Neuron (in vitro differentiated cells): ENCODE data around the gene SOX12.
"Not testable (repeated sequence)": the region's sequence is repeated elsewhere in the genome, so short reads cannot be mapped to it uniquely, and the experiment has no call there.

Experiments
- H2AFZ ChIP-seq: one replicate; pipeline ENCODE4 v1.6.1; 2013; ENCODE audit warnings: low read depth, mild to moderate bottlenecking, inconsistent platforms, low read length, moderate library complexity
- H3K27me3 ChIP-seq: one replicate; pipeline ENCODE4 v1.6.1; 2013; ENCODE audit warnings: low read length; ENCODE audit not compliant: insufficient read depth
- H3K36me3 ChIP-seq: one replicate; pipeline ENCODE4 v1.6.1; 2013; ENCODE audit warnings: low read length; ENCODE audit not compliant: insufficient read depth
- H3K4me1 ChIP-seq: one replicate; pipeline ENCODE4 v1.6.1; 2013; ENCODE audit warnings: low read length; ENCODE audit not compliant: insufficient read depth
- H3K4me3 ChIP-seq: 2 replicates; pipeline ENCODE4 v1.5.1; 2013; ENCODE audit warnings: mild to moderate bottlenecking, low read length, moderate library complexity
- H3K9me3 ChIP-seq: one replicate; pipeline ENCODE4 v1.6.1; 2013; ENCODE audit warnings: low read length

Gene SOX12

GRCh38 chr20:364905-365794 lies 39.8 kb downstream of the SOX12 start:
- H3K4me3 ChIP-seq, result no peak overlapping the region
- H3K9me3 ChIP-seq, result no peaks in the 10 kb centered on the region
- H3K4me1 ChIP-seq, result peaks cover 11% of the 10 kb centered on the region
- H2AFZ ChIP-seq, result no peak overlapping the region
- peaks cover 2% of the 10 kb centered on the region for H3K27me3 ChIP-seq
- no peaks in the 10 kb centered on the region for H3K36me3 ChIP-seq

GRCh38 chr20:366041-366718 lies 40.8 kb downstream of the SOX12 start:
- Histone ChIP-seq H3K4me1 (peaks cover 5% of the 10 kb centered on the region), H3K4me3 (no peak overlapping the region), H3K9me3 (no peaks in the 10 kb centered on the region), H3K27me3 (peaks cover 2% of the 10 kb centered on the region), H3K36me3 (no peaks in the 10 kb centered on the region), H2AFZ (no peak overlapping the region)

- Histone ChIP-seq H3K27me3 (peaks cover 2% of the 10 kb centered on the region), H3K4me1 (no peaks in the 10 kb centered on the region), H3K36me3 (no peaks in the 10 kb centered on the region), H3K9me3 (no peaks in the 10 kb centered on the region), H2AFZ (no peak overlapping the region), H3K4me3 (no peak overlapping the region)
Measured at GRCh38 chr20:366719-367485, 41.5 kb downstream of the SOX12 start.

GRCh38 chr20:367486-367887 lies 42.1 kb downstream of the SOX12 start:
- H2AFZ ChIP-seq, result no peak overlapping the region
- H3K27me3 ChIP-seq, result peaks cover 2% of the 10 kb centered on the region
- no peaks in the 10 kb centered on the region for H3K36me3 ChIP-seq
- H3K4me3 ChIP-seq, result no peak overlapping the region
- no peaks in the 10 kb centered on the region for H3K4me1 ChIP-seq
- no peaks in the 10 kb centered on the region for H3K9me3 ChIP-seq

- H3K4me1 ChIP-seq, result no peaks in the 10 kb centered on the region
- H3K36me3 ChIP-seq, result no peaks in the 10 kb centered on the region
- H3K9me3 ChIP-seq, result no peaks in the 10 kb centered on the region
- H2AFZ ChIP-seq, result no peak overlapping the region
- H3K27me3 ChIP-seq, result peaks cover 2% of the 10 kb centered on the region
- no peak overlapping the region for H3K4me3 ChIP-seq
Measured at GRCh38 chr20:368915-369314, 43.6 kb downstream of the SOX12 start.

- H3K4me1 ChIP-seq, result no peaks in the 10 kb centered on the region
- H2AFZ ChIP-seq, result no peak overlapping the region
- H3K36me3 ChIP-seq, result no peaks in the 10 kb centered on the region
- no peaks in the 10 kb centered on the region for H3K9me3 ChIP-seq
- no peak overlapping the region for H3K4me3 ChIP-seq
- H3K27me3 ChIP-seq, result peaks cover 2% of the 10 kb centered on the region
Measured at GRCh38 chr20:370151-370600, 44.8 kb downstream of the SOX12 start.

GRCh38 chr20:370977-371754 lies 45.8 kb downstream of the SOX12 start:
- H3K9me3 ChIP-seq, result no peaks in the 10 kb centered on the region
- H3K4me3 ChIP-seq, result no peak overlapping the region
- peaks cover 2% of the 10 kb centered on the region for H3K27me3 ChIP-seq
- no peaks in the 10 kb centered on the region for H3K36me3 ChIP-seq
- no peaks in the 10 kb centered on the region for H3K4me1 ChIP-seq
- no peak overlapping the region for H2AFZ ChIP-seq

GRCh38 chr20:371755-372542 lies 46.6 kb downstream of the SOX12 start:
- no peaks in the 10 kb centered on the region for H3K4me1 ChIP-seq
- H3K36me3 ChIP-seq, result no peaks in the 10 kb centered on the region
- no peaks in the 10 kb centered on the region for H3K9me3 ChIP-seq
- H3K4me3 ChIP-seq, result no peak overlapping the region
- no peak overlapping the region for H2AFZ ChIP-seq
- peaks cover 2% of the 10 kb centered on the region for H3K27me3 ChIP-seq

- H3K27me3 ChIP-seq, H3K9me3 ChIP-seq, H3K4me3 ChIP-seq, H3K4me1 ChIP-seq, H3K36me3 ChIP-seq, H2AFZ ChIP-seq: not testable (repeated sequence)
Measured at GRCh38 chr20:372543-373082, 47.3 kb downstream of the SOX12 start.

- H3K36me3 ChIP-seq, result no peaks in the 10 kb centered on the region
- no peak overlapping the region for H2AFZ ChIP-seq
- peaks cover 2% of the 10 kb centered on the region for H3K27me3 ChIP-seq
- no peak overlapping the region for H3K4me3 ChIP-seq
- no peaks in the 10 kb centered on the region for H3K9me3 ChIP-seq
- H3K4me1 ChIP-seq, result no peaks in the 10 kb centered on the region
Measured at GRCh38 chr20:373171-373890, 48.0 kb downstream of the SOX12 start.

GRCh38 chr20:375265-375889 lies 50.0 kb downstream of the SOX12 start:
- no peak overlapping the region for H2AFZ ChIP-seq
- no peak overlapping the region for H3K4me3 ChIP-seq
- peaks cover 3% of the 10 kb centered on the region for H3K27me3 ChIP-seq

More at GRCh38 chr20:375265-375889, 50.0 kb downstream of the SOX12 start:
- Histone ChIP-seq H3K36me3 (no peaks in the 10 kb centered on the region), H3K4me1 (no peaks in the 10 kb centered on the region), H3K9me3 (no peaks in the 10 kb centered on the region)
